COLO668 (cell line): Measurements from ENCODE around the gene COL5A1.
"Not testable (repeated sequence)": the region's sequence is repeated elsewhere in the genome, so short reads cannot be mapped to it uniquely, and the experiment has no call there.

ENCODE experiments used
- DNase-seq: peaks from one replicate; lab custom pipeline; 2025; ENCODE audit not compliant: unreplicated experiment; lab: John Stamatoyannopoulos, UW

The COL5A1 gene

DNA sequence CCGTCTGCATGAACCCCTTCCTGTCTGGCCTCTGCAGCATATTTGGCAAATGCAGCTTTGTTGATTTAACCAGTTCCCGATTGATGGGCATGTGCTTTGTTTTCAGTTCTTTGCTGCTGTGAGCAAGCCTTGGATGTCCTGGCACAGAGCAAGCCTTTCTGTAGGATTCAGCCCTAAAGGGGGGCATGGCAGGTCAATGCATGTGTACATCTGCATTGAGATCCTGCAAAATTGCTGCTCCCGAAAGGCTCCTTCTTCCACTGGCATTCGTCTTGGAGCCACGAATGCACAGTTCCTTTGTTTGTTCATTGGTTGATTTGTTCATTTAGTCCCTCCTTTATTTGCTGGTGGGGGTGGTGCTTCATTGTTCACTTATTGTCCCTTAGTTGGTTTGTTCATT lies 34.8 kb downstream of the COL5A1 start:
- no peak for DNase-seq

DNA sequence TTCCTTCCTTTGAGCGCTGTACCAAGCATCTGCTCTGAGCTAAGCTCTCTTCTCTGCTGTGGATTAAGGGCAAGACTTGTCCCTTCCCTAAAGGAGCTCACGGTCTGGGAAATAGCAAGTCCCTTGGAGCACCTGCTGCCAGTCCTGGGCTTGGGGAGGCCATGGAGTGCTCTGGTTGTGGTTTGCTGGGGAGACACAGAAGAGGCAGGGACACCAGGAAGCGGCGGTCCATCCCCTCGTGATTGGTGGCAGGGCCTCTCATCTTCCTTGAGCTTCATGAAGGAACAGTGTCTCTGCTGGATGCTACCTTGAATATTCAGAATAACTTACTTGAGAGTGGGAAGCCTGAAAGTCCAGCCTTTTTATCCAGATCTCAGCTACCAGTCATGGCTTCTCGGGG lies 35.3 kb downstream of the COL5A1 start:
- DNase-seq: no peak

GRCh38 chr9:134677743-134678142 lies 36.1 kb downstream of the COL5A1 start:
- no peak for DNase-seq

DNA sequence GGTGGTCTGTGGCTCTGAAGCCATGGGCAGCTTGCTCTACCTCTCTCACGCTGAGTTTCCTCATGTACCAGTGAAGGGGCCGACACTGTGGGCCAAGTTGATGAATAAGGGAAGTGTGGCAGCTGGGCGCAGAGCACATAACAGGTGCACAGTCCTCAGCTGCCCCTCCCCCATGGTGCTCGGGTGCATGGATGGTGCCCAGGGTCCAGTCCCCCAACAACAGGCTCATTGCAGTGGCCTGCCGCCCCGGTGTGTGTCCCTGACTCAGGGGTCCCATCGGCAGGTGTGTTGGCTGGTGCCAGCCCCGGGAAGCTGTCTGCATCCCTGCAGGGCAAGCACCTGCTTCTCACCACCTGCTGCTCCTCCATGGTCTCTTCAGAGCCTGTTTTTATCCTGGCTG lies 36.6 kb downstream of the COL5A1 start:
- no peak for DNase-seq

DNA sequence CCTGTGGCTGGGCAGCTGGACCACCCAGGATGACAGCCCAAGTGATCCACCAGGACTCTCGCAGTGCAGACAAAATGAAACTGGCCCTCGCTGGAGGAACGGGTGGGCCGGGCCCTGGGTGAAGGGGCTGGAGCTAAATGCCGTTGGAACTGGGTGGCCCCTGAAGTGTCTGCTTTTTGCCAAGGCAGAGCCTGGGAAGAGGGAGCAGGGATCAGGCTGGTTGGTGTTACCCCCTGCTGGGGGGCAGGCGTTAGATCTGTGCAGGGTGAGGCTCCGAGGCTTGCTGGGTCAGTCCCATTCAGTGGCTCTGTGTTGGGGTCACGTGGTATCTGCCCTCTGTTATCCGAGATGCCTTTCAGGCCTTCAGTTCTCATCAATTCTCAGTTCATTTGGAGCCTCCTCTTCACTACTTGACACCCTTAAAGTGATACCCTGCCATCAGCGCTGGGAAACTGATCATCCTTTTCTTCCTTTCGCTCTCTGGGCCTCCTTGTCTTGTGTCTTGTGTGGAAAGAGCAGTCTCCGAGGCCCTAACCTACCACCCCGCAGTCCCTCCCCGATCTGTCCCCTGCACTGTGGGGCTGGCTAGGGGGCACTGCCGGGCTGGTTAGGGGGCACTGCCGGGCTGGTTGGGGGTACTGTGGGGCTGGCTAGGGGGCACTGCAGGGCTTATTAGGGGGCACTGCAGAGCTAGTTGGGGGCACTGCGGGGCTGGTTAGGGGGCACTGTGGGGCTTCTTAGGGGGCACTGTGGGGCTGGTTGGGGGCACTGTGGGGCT lies 37.3 kb downstream of the COL5A1 start:
- DNase-seq: no peak

DNA sequence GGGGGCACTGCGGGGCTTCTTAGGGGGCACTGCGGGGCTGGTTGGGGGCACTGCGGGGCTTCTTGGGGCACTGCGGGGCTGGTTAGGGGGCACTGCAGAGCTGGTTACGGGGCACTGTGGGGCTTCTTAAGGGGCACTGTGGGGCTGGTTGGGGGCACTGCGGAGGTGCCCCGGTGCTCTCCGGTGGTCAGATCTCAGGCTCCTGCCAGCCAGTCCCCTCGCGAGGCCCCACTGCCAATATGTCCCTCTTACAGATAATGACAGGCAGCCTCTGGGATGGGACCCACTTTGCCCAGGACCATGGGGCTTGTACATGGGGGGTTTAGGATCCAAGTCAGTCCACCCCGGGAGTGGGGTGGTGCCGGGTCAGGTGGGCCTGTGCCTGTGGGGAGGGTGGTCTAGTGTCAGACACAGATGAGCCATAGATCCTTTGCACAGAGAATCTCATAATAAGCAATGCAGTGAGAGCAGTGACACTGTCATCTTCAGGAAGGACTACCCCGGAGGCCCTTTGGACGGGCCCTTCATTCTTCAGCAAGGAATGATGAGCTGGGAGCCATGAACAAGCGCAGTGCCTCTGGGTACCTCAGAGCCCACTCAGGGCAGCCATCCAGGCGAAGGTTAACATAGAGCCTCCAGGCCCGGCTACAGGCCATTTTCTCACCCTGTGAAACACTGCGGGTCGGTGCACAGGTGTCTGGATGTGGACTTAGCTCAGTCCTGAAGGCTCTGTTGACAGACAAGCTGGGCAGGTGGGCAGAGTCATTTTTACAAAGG lies 38.2 kb downstream of the COL5A1 start:
- no peak for DNase-seq

- no peak for DNase-seq
Observed at GRCh38 chr9:134680393-134681060, 38.9 kb downstream of the COL5A1 start.

DNA sequence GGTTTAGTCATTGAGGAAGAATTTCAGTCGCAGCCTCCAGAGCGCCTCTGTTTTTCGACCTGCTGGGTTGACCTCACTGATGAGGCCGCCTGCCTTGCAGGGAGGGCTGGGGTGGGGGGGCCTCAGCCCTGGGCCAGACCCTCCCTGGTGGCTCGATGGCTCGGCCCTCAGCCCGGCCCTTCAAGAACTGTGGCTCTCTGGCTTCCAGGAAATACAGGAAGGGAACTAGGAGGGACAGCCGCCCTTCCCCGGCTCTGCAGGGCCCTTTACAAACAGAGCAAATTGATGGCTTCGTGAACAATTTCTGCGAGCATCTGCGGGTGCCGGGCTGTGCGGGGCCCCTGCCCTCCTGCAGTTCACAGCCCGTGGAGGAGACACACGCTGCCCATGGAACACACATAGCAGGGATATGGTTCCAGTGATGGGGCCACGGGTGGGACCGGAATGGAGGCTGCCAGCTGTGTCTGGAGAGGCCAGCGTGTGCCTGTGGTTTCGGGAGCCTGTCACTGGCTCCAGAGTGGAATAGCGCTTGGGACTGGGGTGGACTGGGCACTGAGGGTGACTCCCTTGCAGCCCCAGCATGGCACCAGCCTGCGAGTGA lies 39.6 kb downstream of the COL5A1 start:
- DNase-seq: no peak

- DNase-seq: no peak
Observed at GRCh38 chr9:134682026-134682425, 40.4 kb downstream of the COL5A1 start.

DNA sequence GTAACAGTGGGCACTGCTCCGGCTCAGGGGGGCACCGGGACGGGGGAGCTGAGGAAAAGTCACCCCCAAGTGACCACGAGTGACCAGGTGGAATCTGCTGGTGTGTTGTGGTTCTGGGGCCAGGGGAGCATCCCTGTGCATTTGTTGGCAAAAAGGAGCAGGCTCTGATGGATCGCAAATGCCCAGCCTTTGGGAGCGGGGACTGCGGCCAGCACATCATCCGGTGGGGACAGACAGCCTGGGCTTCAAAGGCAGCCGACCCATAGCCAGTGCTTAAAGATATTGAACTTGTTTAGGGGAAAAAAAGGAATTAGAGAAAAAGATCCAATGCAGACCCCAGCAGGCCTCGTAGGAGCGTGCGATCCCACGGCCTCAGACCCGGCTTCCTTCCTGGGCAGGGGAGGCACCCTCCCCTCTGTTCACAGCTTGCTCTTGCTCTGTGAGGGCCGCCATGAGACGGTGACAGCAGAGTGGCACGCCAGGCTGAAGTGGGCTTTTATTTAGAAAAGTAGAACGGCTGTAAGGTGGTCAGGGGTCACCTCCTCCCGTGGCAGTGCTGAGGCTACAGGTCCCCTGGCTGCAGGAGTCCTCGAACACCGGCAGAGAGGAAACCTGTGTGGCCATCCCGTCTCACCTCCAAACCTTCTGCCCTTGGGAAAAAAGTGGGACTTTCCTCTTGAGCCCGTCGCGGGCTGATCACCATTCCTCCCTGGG lies 41.2 kb downstream of the COL5A1 start:
- no peak for DNase-seq

DNA sequence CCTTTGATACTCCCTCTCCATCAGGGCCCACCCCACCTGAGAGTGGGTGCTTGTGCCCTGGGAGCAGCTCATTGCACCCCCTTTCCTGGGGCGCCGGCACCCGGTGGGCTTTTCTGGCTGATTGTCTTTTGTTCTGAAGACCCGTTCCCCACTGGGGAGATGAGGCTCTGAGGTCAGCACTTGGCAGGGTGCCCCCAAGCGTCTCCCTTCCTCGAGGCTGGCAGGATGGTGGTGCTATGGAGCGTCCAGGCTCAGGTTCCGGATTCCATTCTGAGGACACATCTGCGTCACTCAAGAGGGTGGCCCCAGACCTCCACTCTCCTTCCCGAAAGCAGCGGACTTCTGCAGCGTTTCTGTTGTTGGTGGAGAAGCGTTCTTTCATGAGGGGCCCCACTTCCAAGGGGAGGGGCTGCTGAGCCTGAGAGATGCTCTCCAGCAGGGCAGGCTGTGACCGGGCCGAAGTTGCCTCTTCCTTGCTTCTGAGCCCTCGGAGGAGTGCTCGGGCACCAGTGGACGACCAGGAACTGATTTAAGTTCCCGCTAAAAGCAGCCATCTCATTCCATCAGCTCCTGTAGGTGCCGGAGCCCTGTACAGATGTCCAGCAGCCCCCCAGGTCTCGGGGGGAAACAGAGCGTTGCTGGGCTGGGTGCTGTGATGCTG lies 42.2 kb downstream of the COL5A1 start:
- no peak for DNase-seq

GRCh38 chr9:134684375-134684723 lies 42.7 kb downstream of the COL5A1 start:
- no peak for DNase-seq

DNA sequence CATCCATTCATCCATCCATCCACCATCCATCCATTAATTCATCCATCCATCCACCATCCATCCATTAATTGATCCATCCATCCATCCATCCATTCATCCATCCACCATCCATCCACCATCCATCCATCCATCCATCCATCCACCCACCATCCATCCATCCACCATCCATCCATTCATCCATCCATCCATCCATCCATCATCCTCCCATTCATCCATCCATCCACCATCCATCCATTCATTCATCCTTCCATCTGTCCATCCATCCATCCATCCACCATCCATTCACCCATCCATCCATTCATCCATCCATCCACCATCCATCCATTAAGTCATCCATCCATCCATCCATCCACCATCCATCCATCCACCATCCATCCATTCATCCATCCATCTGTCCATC lies 43.3 kb downstream of the COL5A1 start:
- DNase-seq: not testable (repeated sequence)

- DNase-seq: no peak
Observed at GRCh38 chr9:134685784-134686183, 44.2 kb downstream of the COL5A1 start.

DNA sequence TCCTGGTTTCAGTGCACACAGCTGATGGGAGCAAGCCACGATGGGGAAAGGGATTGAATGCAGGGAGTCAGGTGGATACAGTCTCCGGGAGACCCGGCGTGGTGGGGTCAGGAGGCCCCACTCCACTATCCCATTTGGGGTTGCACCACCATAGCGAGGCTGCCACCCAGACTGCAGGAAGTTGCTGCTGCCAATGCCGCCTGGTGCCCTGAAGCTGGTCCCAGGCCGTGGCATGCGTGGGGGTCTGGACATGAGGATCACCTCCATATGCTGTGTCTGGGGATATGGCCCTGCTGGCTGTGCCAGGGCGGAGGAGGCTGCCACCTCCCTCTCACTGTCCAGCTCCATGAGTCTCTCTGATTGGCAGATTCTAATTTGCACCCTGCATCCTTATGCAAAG lies 45.3 kb downstream of the COL5A1 start:
- no peak for DNase-seq

DNA sequence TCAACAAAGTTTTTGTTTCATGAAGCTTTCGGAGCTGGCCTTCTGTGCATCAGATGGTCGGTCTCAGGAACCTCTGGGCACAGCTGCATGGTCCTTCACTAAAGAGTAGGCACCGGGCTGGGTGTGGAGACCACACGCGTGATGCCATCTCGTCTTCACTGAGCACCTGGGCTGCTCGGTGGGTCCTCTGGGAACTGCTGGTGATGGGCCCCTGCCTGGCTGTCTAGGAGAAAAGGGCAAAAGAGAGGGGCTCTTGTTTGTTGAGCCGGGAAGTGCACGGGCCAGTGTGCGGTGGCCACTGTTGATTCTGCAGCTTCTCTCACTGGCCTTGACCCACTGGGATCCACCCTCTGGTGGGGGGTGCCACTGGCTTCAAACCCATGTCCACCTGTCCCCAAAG lies 46.0 kb downstream of the COL5A1 start:
- DNase-seq: no peak

DNA sequence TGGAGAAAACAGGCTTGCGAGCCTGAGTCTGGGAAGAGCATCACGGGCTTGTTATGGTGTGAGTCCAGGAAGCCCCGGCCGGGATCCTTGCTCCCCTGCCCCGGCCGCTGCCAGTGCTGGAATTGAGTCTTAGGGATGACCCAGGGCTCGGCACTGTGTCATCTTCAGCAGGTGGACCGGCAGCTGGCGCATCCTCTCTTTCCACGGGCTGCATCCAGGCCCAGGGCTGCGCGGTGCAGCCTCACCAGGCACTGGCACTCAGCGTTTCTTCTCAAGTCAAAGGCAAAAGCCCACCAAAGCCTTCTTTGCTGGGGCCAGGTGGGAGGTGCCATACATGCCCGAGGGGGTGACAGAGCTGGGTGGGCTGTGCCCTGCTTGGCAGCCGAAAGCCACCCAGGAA lies 46.6 kb downstream of the COL5A1 start:
- DNase-seq: no peak

- no peak for DNase-seq
Observed at GRCh38 chr9:134688661-134689320, 47.2 kb downstream of the COL5A1 start.

DNA sequence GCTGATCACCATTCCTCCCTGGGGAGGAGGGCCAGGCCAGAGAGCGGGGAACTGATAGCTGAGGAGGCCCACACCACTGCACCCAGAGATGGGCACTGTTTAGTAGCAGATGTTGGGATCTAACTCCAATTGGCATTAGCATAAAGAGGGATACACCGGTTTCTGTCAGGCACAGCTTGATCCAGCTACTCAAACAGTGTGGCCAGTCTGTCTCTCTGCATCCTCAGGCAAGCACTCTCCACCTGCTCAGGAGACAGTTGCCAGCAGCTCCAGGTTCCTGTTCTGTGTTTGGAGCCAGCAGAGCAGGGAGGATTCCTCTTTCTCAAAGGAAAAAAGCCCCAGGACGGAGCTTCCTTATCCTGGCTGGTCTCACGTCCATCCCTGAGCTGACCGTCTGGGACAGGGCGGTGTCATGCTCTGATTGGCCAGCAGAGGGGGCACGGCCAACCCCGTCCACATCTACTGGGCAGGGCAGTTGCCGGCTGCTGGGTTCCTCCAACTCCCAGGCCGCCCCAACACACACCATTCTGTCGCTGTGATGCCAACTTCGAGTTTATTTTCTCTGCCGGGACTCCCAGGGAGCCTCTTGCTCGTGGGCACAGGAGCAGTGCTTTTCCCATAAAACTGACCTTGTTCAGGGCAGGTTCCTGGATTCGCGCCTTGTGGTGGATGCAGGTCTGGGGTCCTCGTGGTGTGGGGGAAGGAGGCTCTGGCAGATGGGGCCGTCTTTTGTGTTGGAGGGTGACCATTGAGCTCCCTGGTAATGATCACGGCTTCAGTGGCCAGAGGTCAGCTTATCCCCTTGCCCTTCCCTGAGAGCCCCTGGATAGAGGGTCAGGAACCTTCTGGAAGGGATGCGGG lies 47.9 kb downstream of the COL5A1 start:
- DNase-seq: peak; percentile 9
